Smooth muscle cell of the brain vasculature (primary cell): ENCODE measurements around the gene ISG20L2.
"Not testable (repeated sequence)": the region's sequence is repeated elsewhere in the genome, so short reads cannot be mapped to it uniquely, and the experiment has no call there.

Source experiments
- DNase-seq: peaks from one replicate; pipeline ENCODE4 v3.0.0-alpha.2; 2012; ENCODE audit warnings: low read depth, low spot score

ISG20L2 gene

GRCh38 chr1:156728599-156729462 lies at the start of gene ISG20L2:
ISG20L2 (minus strand) TSS chr1:156728766; CDS start chr1:156727652, 1,114 bp downstream.
- DNase-seq: peak; percentile 90

DNA sequence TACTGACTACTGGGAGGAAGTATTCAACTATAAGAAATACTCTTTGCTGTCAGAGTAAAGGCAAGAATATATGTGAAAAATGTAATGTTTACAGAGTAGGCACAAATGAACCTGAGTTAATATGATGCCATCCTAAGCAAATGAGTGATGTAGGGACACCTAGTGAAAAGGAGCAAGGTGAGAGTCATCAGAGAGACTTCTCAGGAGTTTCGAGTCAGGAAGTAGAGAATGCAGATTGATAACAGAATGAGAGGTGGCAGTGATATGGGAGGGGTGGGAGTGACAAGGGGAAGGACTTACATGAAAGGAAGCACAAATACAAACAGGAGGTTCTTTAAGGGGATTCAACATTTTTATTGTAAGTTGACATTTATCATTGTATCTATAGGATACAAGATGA lies 49.0 kb upstream of the ISG20L2 start:
- no peak for DNase-seq

DNA sequence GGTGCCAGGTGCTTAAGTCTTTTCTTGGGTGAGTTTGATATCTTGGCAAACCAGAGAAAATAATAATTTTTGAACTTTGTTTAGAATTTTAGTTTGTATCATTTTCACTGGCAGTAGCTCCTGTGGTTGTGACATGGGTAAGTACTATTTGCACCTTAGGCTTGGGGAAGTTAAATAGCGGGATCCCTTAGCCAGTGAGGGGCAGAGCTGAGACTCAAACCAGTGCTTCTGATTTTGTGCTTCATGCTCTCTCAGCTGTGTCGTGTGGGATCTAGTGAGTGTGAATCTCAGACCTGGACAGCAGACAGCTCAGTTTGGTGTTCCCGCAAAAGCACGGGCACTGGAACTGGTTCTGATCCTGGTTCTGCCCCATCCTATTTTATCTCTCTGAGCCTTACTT lies 48.4 kb upstream of the ISG20L2 start:
- DNase-seq: no peak

- DNase-seq: no peak
These were observed 47.2 kb upstream of the ISG20L2 start for GRCh38 chr1:156775799-156776198.

- DNase-seq: no peak
These were observed 45.0 kb upstream of the ISG20L2 start for GRCh38 chr1:156773607-156774006.

- no peak for DNase-seq
These were observed 44.3 kb upstream of the ISG20L2 start for GRCh38 chr1:156772728-156773497.

DNA sequence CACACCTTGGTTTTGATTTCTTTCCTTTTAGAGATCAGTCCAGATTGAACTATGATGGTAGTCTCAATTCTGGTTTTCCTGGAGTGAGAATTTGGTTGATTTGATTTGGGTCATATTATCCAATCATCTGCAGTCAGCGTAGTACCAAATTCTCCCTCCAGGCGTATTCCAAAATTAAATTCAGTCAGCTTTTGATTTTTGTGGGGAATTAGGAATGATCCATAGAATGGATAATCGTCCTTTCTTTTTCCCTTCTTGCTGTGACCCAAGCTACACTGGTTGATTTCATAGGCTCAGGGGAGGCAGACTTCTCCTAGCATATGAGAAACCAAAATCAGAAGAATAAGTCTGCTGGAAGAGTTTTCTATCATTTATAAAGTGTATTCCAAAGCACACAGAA lies 43.7 kb upstream of the ISG20L2 start:
- DNase-seq: no peak

- no peak for DNase-seq
These were observed 40.2 kb upstream of the ISG20L2 start for GRCh38 chr1:156768610-156769295.

DNA sequence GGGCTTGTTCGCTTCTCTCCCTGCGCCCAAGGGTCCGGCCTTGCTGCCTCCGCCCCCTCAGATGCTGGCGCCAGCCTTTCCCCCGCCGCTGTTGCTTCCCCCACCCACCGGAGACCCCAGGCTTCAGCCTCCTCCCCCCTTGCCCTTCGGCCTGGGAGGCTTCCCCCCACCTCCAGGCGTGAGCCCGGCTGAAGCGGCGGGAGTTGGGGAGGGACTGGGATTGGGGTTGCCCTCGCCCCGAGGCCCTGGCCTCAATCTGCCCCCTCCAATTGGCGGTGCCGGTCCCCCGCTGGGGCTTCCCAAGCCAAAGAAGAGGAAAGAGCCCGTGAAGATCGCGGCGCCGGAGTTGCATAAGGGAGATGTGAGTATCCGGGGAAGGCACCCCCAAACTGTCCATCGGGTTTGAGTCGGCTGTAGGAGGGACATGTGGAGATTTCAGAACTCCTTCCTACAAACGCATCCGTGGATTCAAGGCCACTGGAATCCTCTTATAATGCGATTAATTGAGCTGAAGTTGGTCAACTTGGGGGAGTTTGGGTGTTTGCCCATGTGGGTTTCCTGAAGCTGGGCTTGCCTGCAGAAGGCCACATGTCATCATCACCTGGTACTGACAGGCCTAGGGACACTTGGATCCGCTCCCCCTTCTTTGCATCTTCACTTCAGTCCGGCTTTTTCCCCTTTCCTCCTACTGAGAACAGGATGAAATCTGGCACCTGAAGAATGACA lies 39.5 kb upstream of the ISG20L2 start:
- DNase-seq: no peak

- DNase-seq: peak; percentile 100
These were observed 38.7 kb upstream of the ISG20L2 start, which contains the start of gene PRCC for GRCh38 chr1:156767101-156767878. PRCC (plus strand) TSS chr1:156767535; CDS start chr1:156767772, 237 bp downstream.

- DNase-seq: no peak
These were observed 37.9 kb upstream of the ISG20L2 start for GRCh38 chr1:156766298-156767100.

- DNase-seq: no peak
These were observed 37.1 kb upstream of the ISG20L2 start for GRCh38 chr1:156765666-156766065.

GRCh38 chr1:156765136-156765535 lies 36.6 kb upstream of the ISG20L2 start:
- not testable (repeated sequence) for DNase-seq

DNA sequence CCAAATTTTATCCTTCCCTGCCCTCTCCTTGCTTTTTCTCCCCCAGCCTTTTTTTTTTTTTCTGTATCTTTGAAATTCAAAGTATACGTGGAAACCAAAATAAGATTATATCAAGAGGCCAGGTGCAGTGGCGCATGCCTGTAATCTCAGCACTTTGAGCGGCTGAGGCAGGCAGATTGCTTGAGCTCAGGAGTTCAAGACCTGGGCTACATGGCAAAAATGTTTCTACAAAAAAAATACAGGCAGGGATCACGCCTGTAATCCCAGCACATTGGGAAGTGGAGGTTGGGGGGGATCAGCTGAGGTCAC lies 32.2 kb upstream of the ISG20L2 start:
- DNase-seq: no peak

DNA sequence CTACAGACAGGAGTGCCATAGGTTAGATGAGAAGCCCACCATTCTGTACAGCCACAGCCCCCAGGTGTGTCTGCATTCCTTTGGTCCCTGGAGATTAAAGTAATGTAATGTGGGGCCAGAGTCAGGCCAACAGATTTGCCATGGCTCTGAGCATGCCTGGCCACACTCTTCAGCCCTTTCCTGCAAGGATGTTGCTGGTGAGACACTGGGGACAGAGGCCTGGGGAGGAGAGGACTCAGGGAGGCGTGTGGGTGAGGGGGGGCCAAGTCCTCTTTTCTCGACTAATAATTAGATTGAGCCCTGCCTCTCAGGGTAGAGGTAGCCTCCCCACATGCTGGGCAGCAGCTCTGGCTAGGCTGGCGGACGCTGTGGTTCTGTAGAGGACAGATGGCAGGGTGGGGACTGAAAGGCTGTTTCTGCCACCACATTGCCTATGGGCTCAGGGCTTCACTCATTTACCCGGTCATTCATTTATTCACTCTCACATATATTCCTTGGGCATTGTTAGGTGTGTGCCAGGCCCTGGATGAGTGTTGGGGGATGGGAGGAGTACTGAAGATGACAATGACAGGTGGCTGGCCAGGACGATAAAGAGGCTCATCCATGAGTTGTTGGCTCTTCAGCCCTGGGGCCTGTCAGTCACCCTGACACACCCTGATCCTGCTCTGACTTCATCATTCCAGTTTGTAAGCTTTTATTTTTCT lies 31.7 kb upstream of the ISG20L2 start:
- DNase-seq: no peak

DNA sequence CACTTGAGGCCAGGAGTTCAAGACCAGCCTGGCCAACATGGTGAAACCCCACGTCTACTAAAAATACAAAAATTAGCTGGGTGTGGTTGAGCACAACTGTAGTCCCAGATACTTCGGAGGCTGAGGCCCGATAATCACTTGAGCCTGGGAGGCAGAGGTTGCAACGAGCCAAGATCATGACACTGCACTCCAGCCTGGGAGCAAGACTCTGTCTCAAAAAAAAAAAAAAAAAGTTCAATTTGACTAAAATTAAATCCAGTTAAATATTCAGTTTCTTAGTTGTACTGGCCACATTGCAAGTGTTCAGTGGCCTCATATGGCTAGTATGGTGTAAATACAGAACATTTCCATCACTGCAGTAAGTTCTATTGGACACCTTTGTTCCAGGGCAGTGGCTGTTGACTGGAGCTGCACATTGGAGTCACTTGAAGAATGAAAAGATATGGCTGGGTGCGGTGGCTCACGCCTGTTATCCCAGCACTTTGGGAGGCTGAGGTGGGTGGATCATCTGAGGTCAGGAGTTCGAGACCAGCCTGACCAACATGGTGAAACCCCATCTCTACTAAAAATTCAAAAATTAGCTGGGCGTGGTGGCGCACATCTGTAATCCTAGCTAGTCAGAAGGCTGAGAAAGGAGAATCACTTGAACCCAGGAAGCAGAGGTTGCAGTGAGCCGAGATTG lies 29.1 kb upstream of the ISG20L2 start:
- not testable (repeated sequence) for DNase-seq

GRCh38 chr1:156756355-156756754 lies 27.8 kb upstream of the ISG20L2 start:
- no peak for DNase-seq

GRCh38 chr1:156755527-156755950 lies 27.0 kb upstream of the ISG20L2 start:
- DNase-seq: no peak

DNA sequence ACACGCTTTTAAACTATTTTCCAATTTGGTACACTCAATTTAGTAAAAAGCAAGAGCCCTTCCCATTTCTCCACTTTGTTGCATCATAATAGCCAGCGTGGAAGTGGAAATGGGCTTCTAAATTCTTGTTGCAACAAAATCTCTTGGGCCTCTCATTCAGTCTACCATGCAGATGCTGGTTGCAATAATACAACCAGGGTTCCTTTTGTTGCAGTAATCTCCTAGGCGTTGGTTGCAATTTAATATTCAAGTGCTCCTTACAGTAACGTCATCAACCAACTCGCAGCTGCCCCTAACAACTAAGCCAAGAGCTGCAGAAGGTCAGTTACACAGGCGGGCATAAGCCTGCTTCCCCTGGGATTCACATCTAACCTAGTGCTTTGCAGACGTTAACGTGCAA lies 25.7 kb upstream of the ISG20L2 start:
- DNase-seq: no peak
